GM12878 (cell line): ENCODE measurements around the gene PPIL6. TPM values are rescaled to one million over a fixed set of nuclear protein-coding genes. Genes with fewer than 3 reads are reported as not detected.

Experiments
- ATAC-seq: fragments of 200-7000 bp; cut with Tn5 transposase; 3 replicates; pipeline ENCODE4 v1.9.1; 2020; ENCODE audit warnings: mild to moderate bottlenecking, moderate library complexity
- BruUV-seq: library from RNA; stranded (reverse); fragments of 400-500 nt; replicated peaks from 2 replicates; lab custom pipeline; 2021; lab: Mats Ljungman, UMichigan
- CTCF ChIA-PET: fragments of 300-600 bp; sonication (Branson Sonifier 250); formaldehyde crosslinking; extraction: SDS; loops from one replicate; lab custom pipeline; 2021; ENCODE audit warnings: inconsistent platforms; lab: Yijun Ruan, JAX
- POLR2A ChIA-PET: fragments of 350-600 bp; formaldehyde crosslinking; extraction: SDS; loops from one replicate; lab custom pipeline; 2021; ENCODE audit warnings: inconsistent platforms; lab: Charles Lee
- RAD21 ChIA-PET: fragments of 300-600 bp; sonication (Branson Sonifier 250); formaldehyde crosslinking; loops from one replicate; lab custom pipeline; 2023; ENCODE audit warnings: antibody characterized with exemption; ENCODE audit not compliant: unreplicated experiment; lab: Charles Lee
- SMC1A ChIA-PET: fragments of 300-600 bp; sonication (Branson Sonifier 250); formaldehyde crosslinking; loops from one replicate; lab custom pipeline; 2023; ENCODE audit not compliant: unreplicated experiment, uncharacterized antibody; lab: Charles Lee
- DNase-seq: peaks from one replicate; pipeline ENCODE4 v3.0.0-alpha.2; 2011; ENCODE audit warnings: low read depth, low spot score
- FAIRE-seq: peaks from 3 replicates; lab custom pipeline; 2011; peaks lifted over from hg19 to GRCh38; lab: Jason Lieb, UNC
- H2AFZ ChIP-seq: 2 replicates; pipeline ENCODE4 v1.6.0; 2011; ENCODE audit warnings: low read depth, low read length, control low read depth; ENCODE audit not compliant: control insufficient read depth
- H3K27ac ChIP-seq: 2 replicates; pipeline ENCODE4 v1.5.1; 2011; ENCODE audit warnings: control low read depth; ENCODE audit not compliant: control insufficient read depth, insufficient read depth
- H3K27me3 ChIP-seq, 2 experiments: replicated peaks in 1 of 2; 2 replicates each; pipeline versions ENCODE4 v1.6.0 to v1.6.1; 2011; ENCODE audit warnings: low read length in 1 of 2; ENCODE audit not compliant: control insufficient read depth in 2 of 2, insufficient read depth in 2 of 2
- H3K36me3 ChIP-seq, 2 experiments: 2 replicates each; pipeline ENCODE4 v1.5.1; 2011; ENCODE audit warnings: low read length in 1 of 2; ENCODE audit not compliant: control insufficient read depth in 2 of 2, insufficient read depth in 2 of 2
- H3K4me1 ChIP-seq: 2 replicates; pipeline ENCODE4 v1.6.1; 2011; ENCODE audit warnings: mild to moderate bottlenecking, low read length, moderate library complexity, mixed read lengths; ENCODE audit not compliant: control insufficient read depth, insufficient read depth
- H3K4me2 ChIP-seq: 2 replicates; pipeline ENCODE4 v1.6.0; 2011; ENCODE audit warnings: control low read depth; ENCODE audit not compliant: control insufficient read depth, insufficient read depth
- H3K4me3 ChIP-seq: fragments of 200-600 bp; sonication (generic); 2 replicates; pipeline ENCODE4 v1.5.1; 2016
- H3K79me2 ChIP-seq: 2 replicates; pipeline ENCODE4 v1.6.0; 2011; ENCODE audit warnings: low read length; ENCODE audit not compliant: control insufficient read depth, insufficient read depth
- H3K9ac ChIP-seq: 2 replicates; pipeline ENCODE4 v1.8.0; 2011; ENCODE audit warnings: low read length, control low read depth, mixed read lengths; ENCODE audit not compliant: control insufficient read depth, insufficient read depth
- H3K9me3 ChIP-seq: replicated peaks from 3 replicates; pipeline ENCODE4 v1.5.1; 2011; ENCODE audit warnings: mild to moderate bottlenecking, low read length; ENCODE audit not compliant: control insufficient read depth, insufficient read depth
- H4K20me1 ChIP-seq: 2 replicates; pipeline ENCODE4 v1.6.0; 2011; ENCODE audit not compliant: control insufficient read depth, insufficient read depth
- ATF2 ChIP-seq: IDR thresholded peaks from 2 replicates; pipeline ENCODE4 v1.6.1; 2012; ENCODE audit warnings: low read length, inconsistent platforms
- ATF3 ChIP-seq: IDR thresholded peaks from 2 replicates; pipeline ENCODE4 v1.6.1; 2011; ENCODE audit warnings: low read depth, mild to moderate bottlenecking, low read length, moderate library complexity, borderline replicate concordance; ENCODE audit errors: extremely low read depth
- ATF7 ChIP-seq: fragments of 450-650 bp; IDR thresholded peaks from 2 replicates; pipeline ENCODE4 v1.6.1; 2016; ENCODE audit warnings: low read depth, mild to moderate bottlenecking
- BACH1 ChIP-seq: fragments of 450-650 bp; IDR thresholded peaks from 2 replicates; pipeline ENCODE4 v1.6.1; 2017; ENCODE audit warnings: mild to moderate bottlenecking, borderline replicate concordance
- CHD2 ChIP-seq: IDR thresholded peaks from 2 replicates; pipeline ENCODE4 v1.6.1; 2011; ENCODE audit warnings: low read depth, low read length, improper control_type of control experiment, borderline replicate concordance
- DPF2 ChIP-seq: fragments of 450-650 bp; IDR thresholded peaks from 2 replicates; pipeline ENCODE4 v1.6.1; 2017; ENCODE audit warnings: mild to moderate bottlenecking
- EP300 ChIP-seq, 2 experiments: fragments of 150-350 bp in 1 of 2; IDR thresholded peaks; 2 replicates each; pipeline ENCODE4 v1.6.1; 2011 to 2012; ENCODE audit warnings: low read depth in 2 of 2, low read length in 2 of 2, borderline replicate concordance in 1 of 2, improper control_type of control experiment in 1 of 2, inconsistent platforms in 1 of 2; ENCODE audit not compliant: control insufficient read depth in 1 of 2
- IKZF1 ChIP-seq: fragments of 450-650 bp; conservative IDR thresholded peaks from 2 replicates; pipeline ENCODE4 v1.6.1; 2017; ENCODE audit warnings: antibody characterized with exemption, mild to moderate bottlenecking
- IKZF2 ChIP-seq, 2 experiments: fragments of 450-650 bp; IDR thresholded peaks; 2 replicates each; pipeline ENCODE4 v1.6.1; 2017; ENCODE audit warnings: mild to moderate bottlenecking in 2 of 2, moderate library complexity in 2 of 2
- IRF4 ChIP-seq: IDR thresholded peaks from 2 replicates; pipeline ENCODE4 v1.6.1; 2011; ENCODE audit warnings: low read depth, low read length
- IRF5 ChIP-seq: fragments of 450-650 bp; IDR thresholded peaks from 2 replicates; pipeline ENCODE4 v1.6.1; 2017; ENCODE audit warnings: borderline replicate concordance
- MEF2A ChIP-seq: IDR thresholded peaks from 2 replicates; pipeline ENCODE4 v1.6.1; 2011; ENCODE audit warnings: low read depth, mild to moderate bottlenecking, low read length, moderate library complexity; ENCODE audit not compliant: insufficient read depth
- MTA2 ChIP-seq: fragments of 450-650 bp; IDR thresholded peaks from 2 replicates; pipeline ENCODE4 v1.6.1; 2016; ENCODE audit warnings: low read depth, mild to moderate bottlenecking, moderate library complexity
- MTA3 ChIP-seq: IDR thresholded peaks from 2 replicates; pipeline ENCODE4 v1.6.1; 2012; ENCODE audit warnings: low read length, inconsistent platforms, borderline replicate concordance
- PAX8 ChIP-seq: fragments of 450-650 bp; IDR thresholded peaks from 2 replicates; pipeline ENCODE4 v1.6.1; 2017; ENCODE audit warnings: mild to moderate bottlenecking, moderate library complexity
- PML ChIP-seq: IDR thresholded peaks from 2 replicates; pipeline ENCODE4 v1.6.1; 2012; ENCODE audit warnings: low read length, inconsistent platforms
- POU2F2 ChIP-seq: IDR thresholded peaks from 3 replicates; pipeline ENCODE4 v1.6.1; 2011; ENCODE audit warnings: low read depth, mild to moderate bottlenecking, low read length, borderline replicate concordance
- RELA ChIP-seq: fragments of 450-650 bp; IDR thresholded peaks from 2 replicates; pipeline ENCODE4 v1.8.0; 2014; ENCODE audit warnings: borderline replicate concordance; ENCODE audit not compliant: partially characterized antibody
- SP1 ChIP-seq: IDR thresholded peaks from one replicate; pipeline ENCODE4 v1.6.1; 2011; ENCODE audit warnings: low read depth, low read length
- TARDBP ChIP-seq: IDR thresholded peaks from 2 replicates; pipeline ENCODE4 v1.6.1; 2016; ENCODE audit warnings: borderline replicate concordance
- TCF3 ChIP-seq: IDR thresholded peaks from 2 replicates; pipeline ENCODE4 v1.6.1; 2012; ENCODE audit warnings: low read depth, mild to moderate bottlenecking, low read length, borderline replicate concordance; ENCODE audit not compliant: insufficient read depth
- TCF7 ChIP-seq: IDR thresholded peaks from 2 replicates; pipeline ENCODE4 v1.6.1; 2014; ENCODE audit warnings: antibody characterized with exemption, borderline replicate concordance
- ZBED1 ChIP-seq: IDR thresholded peaks from 2 replicates; pipeline ENCODE4 v1.6.1; 2016; ENCODE audit warnings: borderline replicate concordance
- WGBS: methylation state at CpG from one replicate; pipeline ENCODE4 v1.1.6; 2016; ENCODE audit warnings: low lambda C conversion rate; ENCODE audit not compliant: insufficient replicate concordance, insufficient coverage; ENCODE audit errors: missing lambda C conversion rate; 5-methylcytosine and 5-hydroxymethylcytosine counted together
- in situ Hi-C: fragments of 300-500 bp; cut with MboI; formaldehyde crosslinking; loops from 9 replicates; pipeline ENCODE4 v1.14.3; 2018; ENCODE audit warnings: mixed read lengths
- intact Hi-C: fragments of 100-400 bp; cut with micrococcal nuclease; formaldehyde crosslinking; loops from one replicate; pipeline ENCODE4 v1.14.2; 2022; ENCODE audit not compliant: unreplicated experiment
- polyA plus RNA-seq, 11 experiments: library from polyadenylated mRNA; depleted of rRNA in 4 of 11; unstranded in 6 of 11; stranded (reverse) in 5 of 11; fragments of >200 nt; fragmentation: Nextera tagmentation in 4 of 11; fragmentation: Illumina TruSeq in 1 of 11; extraction: Ambion mirVana in 4 of 11; extraction: Trizol in 1 of 11; gene quantifications; 1 replicate in 1 of 11; 2 replicates in 10 of 11; pipeline versions ENCODE4 v1.2.1 to v1.2.3, GENCODE V29; 2011 to 2016; ENCODE audit warnings: inconsistent platforms in 2 of 11, missing spikeins in 2 of 11, low read depth in 1 of 11
- total RNA-seq, 4 experiments: library from RNA; depleted of rRNA in 3 of 4; stranded (reverse); fragments of >200 nt in 3 of 4; fragmentation: Illumina TruSeq in 1 of 4; extraction: Trizol in 1 of 4; gene quantifications; 2 replicates each; pipeline versions ENCODE4 v1.2.1 to v1.2.3, GENCODE V29; 2013 to 2021

PPIL6 gene
- total and polyA plus RNA-seq, 10 of the 15 experiments (the other 5 are each of a cell fraction or from before 2014, with no cell fraction given), result 0.01 to 0.26 (median 0.12) TPM; not detected in 5

GRCh38 chr6:109373762-109374161 is 66.7 kb downstream of the PPIL6 start:
- no TSS peak for BruUV-seq
- Histone ChIP-seq H3K27ac (peak overlapping the region; percentile 68), H3K4me2 (peak overlapping the region; percentile 60), H3K9ac (no peak overlapping the region; the same call in 1 of the 2 replicates), H3K4me3 (peak overlapping the region; percentile 46; the same call in 1 of the 2 replicates), H4K20me1 (peaks cover 3% of the 10 kb centered on the region; the same call in 1 of the 2 replicates), H3K4me1 (peaks cover 29% of the 10 kb centered on the region), H3K9me3 (no peaks in the 10 kb centered on the region), H2AFZ (no peak overlapping the region), H3K79me2 (peaks cover 72% of the 10 kb centered on the region), H3K27me3 (no peaks in the 10 kb centered on the region), H3K36me3 (peaks cover 2 to 24% of the 10 kb centered on the region in 2 experiments)
- ChIA-PET POLR2A (interaction anchor here (1.0 to 1.5 kb wide), 3 partner anchors 9 to 284 kb away, joined by 3 to 17 read pairs (median 3); partner anchors contain the start of gene CD164), CTCF (interaction anchor here (0.7 to 1.9 kb wide), 11 partner anchors 10 to 278 kb away, joined by 3 to 19 read pairs (median 3); partner anchors contain the start of genes CD164, CEP57L1 and MICAL1), SMC1A (interaction anchor here (0.6 to 5.0 kb wide), 11 partner anchors 10 to 192 kb away, joined by 3 to 63 read pairs (median 4); partner anchors contain the start of gene CD164), RAD21 (interaction anchor here (0.7 to 4.4 kb wide), 5 partner anchors 10 to 185 kb away, joined by 3 to 39 read pairs (median 3); partner anchors contain the start of genes CD164 and SMPD2)
- FAIRE-seq (peak; percentile 92), DNase-seq (peak; percentile 89), ATAC-seq (peak; percentile 95)
- in situ Hi-C loops (no loop called here), intact Hi-C loops (loop anchor here (5.0 kb wide), 1 partner anchor 1416 kb away; the partner anchor contains the start of gene SEC63)
- WGBS, result 0% methylated on average over 4 of the region's 4 CpGs
- TF ChIP-seq IRF5 (no peak), TARDBP (no peak), PAX8 (no peak), PML (peak; percentile 79), POU2F2 (peak; percentile 62; the same call in 1 of the 3 replicates), MTA3 (peak; percentile 71), IKZF1 (peak; percentile 76), TCF7 (peak; percentile 43; the same call in 1 of the 2 replicates), CHD2 (0 out of 2 replicates have a peak, but pooled peaks have one; percentile 30), IKZF2 (IDR thresholded peaks at IDR 0.05) (peak; percentile 76 to 79), ZBED1 (peak; percentile 59; the same call in 1 of the 2 replicates), ATF3 (no peak), MTA2 (peak; percentile 70; the same call in 1 of the 2 replicates), RELA (no peak), IRF4 (peak; percentile 86), ATF2 (peak; percentile 72), SP1 (no peak), DPF2 (peak; percentile 74), TCF3 (no peak), BACH1 (peak; percentile 84; the same call in 1 of the 2 replicates), ATF7 (peak; percentile 85), EP300 (IDR thresholded peaks at IDR 0.05; ENCODE audit: borderline replicate concordance in 1 of 2, control insufficient read depth in 1 of 2, low read depth in 2 of 2, low read length in 2 of 2) (peak; percentile 80 to 86; a peak in 3 of 4 replicates), MEF2A (peak; percentile 70)
